ENCODE data around the gene PSPN.

- TF ChIP-seq CTCF (IDR thresholded peaks at IDR 0.05; ENCODE audit: low read depth, low read length) = no peak
- TF ChIP-seq EZH2phosphoT487 (IDR thresholded peaks at IDR 0.05; ENCODE audit: low read depth) = no peak
Observed at GRCh38 chr19:6421075-6422014, 45.6 kb upstream of the PSPN start.

Measured in OCI-LY3 (cell line).